Activated gamma-delta T cell (primary cell): ENCODE measurements around the gene DIP2A.

Experiments
- DNase-seq: peaks from one replicate; lab custom pipeline; 2025; lab: John Stamatoyannopoulos, UW
- total RNA-seq, 2 donors: gene quantifications; one replicate each; lab custom pipeline; 2026; lab: John Stamatoyannopoulos, UW

DIP2A gene, protein sequence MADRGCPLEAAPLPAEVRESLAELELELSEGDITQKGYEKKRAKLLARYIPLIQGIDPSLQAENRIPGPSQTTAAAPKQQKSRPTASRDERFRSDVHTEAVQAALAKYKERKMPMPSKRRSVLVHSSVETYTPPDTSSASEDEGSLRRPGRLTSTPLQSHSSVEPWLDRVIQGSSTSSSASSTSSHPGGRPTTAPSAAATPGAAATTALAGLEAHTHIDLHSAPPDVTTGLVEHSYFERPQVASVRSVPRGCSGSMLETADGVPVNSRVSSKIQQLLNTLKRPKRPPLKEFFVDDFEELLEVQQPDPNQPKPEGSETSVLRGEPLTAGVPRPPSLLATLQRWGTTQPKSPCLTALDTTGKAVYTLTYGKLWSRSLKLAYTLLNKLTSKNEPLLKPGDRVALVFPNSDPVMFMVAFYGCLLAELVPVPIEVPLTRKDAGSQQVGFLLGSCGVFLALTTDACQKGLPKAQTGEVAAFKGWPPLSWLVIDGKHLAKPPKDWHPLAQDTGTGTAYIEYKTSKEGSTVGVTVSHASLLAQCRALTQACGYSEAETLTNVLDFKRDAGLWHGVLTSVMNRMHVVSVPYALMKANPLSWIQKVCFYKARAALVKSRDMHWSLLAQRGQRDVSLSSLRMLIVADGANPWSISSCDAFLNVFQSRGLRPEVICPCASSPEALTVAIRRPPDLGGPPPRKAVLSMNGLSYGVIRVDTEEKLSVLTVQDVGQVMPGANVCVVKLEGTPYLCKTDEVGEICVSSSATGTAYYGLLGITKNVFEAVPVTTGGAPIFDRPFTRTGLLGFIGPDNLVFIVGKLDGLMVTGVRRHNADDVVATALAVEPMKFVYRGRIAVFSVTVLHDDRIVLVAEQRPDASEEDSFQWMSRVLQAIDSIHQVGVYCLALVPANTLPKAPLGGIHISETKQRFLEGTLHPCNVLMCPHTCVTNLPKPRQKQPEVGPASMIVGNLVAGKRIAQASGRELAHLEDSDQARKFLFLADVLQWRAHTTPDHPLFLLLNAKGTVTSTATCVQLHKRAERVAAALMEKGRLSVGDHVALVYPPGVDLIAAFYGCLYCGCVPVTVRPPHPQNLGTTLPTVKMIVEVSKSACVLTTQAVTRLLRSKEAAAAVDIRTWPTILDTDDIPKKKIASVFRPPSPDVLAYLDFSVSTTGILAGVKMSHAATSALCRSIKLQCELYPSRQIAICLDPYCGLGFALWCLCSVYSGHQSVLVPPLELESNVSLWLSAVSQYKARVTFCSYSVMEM (N-terminal part only)
- total RNA-seq = 257 to 273 reads per million in 2 donors

DNA sequence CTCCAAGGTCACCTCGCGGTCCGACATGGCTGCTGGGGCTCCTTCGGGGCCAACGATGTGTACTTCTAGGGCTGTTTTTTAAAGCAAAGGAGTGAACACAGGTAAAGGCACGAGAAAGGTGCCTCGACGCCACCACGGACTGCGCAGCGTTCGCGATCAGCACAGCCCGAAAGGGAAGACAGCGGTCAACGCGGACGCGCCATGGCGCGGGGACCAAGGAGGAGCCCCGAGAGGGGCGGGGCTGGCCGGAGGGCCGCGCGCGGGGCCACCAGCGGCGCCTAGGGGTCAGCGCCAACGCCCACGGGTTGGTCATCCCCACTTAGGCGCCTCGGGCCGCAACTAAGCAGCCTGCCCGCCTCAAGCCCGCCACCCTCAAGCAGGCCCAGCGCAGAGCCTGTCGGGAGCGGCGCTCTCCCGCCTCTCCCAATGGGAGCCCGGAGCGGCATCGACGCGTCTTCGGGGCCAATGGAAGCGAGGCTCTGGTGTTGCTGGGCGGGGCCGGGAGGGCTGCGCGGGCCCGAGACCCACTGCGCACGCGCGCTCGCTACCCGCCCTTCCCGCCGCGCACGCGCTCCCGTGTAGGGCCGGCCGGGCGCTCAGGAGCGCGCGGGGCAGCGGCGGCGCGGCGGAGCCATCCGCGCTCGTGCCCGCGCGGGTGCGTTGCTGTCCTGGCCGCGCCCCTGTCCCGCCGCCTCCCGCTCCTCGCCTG is at the start of gene DIP2A:
Gene DIP2A (plus strand): TSS at position 577 of the 709 bp plus-strand sequence. CDS start 241 bp downstream, outside the sequence.
- DNase-seq = peak; percentile 93

DNA sequence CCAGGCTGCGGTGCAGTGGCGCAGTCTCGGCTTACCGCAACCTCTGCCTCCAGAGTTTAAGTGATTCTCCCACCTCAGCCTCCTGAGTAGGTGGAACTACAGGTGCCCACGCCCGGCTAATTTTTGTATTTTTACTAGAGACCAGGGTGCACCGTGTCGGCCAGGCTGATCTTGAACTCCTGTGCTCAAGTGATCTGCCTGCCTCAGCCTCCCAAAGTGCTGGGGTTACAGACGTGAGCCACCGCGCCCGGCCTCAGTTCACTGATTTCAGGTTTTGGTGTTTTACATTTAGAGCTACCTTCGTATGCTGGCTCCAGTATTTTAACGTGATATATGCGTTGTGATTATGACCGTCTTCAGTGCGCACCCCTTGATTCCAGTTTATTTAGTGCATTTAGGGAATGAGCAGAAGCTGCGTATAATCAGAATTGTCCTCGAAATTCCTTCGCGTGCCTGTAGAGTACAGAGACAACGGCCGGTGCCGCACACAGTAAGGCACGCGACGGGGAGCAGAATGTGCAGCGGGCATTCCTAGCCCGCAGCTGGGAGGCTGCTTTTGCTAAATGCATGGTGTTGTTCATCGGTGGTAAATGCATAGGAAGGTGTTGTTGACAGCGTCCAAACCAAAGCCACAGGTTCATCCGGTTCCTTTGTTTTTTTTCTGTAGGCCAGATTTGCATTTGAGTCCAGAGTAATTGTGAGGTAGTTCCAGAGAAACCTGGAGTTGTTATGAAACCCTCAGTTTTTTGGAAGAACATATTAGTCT is 48.9 kb upstream of the DIP2A start:
- DNase-seq = no peak

DNA sequence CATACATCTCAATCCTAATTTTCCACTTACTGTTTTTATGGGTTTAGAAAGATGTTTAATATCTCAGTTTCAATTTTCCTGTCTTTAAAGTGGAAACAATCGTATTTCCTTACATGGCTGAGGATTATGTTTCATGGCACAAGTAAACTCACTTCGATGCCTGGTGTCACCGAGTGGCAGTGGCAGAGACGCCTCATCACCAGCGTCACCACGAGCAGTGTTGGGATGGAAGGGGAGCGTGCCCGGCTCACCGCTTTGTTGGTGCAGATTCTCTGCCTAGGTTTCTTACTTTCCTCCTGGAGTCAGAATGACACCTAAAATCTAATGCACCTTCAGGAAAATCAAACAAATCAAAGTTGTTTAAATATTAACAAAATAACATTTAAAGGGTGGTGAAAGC is 48.2 kb upstream of the DIP2A start:
- no peak for DNase-seq

DNA sequence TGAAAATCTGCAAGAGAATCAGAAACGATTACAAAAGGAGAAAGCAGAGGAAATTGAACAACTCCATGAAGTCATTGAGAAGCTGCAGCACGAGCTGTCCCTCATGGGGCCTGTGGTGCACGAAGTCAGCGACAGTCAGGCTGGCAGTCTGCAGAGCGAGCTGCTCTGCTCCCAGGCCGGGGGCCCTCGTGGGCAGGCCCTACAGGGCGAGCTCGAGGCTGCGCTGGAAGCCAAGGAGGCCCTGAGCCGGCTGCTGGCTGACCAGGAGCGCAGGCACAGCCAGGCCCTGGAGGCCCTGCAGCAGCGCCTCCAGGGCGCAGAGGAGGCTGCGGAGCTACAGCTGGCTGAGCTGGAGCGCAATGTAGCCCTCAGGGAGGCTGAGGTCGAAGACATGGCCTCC is 47.5 kb upstream of the DIP2A start:
- no peak for DNase-seq

DNA sequence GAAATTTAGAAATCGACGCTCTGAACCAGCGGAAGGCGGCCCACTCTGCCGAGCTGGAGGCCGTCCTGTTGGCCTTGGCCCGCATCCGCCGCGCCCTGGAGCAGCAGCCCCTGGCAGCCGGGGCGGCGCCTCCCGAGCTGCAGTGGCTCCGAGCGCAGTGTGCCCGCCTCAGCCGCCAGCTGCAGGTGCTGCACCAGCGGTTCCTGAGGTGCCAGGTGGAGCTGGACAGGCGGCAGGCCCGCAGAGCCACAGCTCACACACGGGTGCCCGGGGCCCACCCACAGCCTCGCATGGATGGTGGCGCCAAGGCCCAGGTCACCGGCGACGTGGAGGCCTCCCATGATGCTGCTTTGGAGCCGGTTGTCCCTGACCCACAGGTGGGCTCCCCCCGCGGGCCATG is 47.0 kb upstream of the DIP2A start:
- no peak for DNase-seq

DNA sequence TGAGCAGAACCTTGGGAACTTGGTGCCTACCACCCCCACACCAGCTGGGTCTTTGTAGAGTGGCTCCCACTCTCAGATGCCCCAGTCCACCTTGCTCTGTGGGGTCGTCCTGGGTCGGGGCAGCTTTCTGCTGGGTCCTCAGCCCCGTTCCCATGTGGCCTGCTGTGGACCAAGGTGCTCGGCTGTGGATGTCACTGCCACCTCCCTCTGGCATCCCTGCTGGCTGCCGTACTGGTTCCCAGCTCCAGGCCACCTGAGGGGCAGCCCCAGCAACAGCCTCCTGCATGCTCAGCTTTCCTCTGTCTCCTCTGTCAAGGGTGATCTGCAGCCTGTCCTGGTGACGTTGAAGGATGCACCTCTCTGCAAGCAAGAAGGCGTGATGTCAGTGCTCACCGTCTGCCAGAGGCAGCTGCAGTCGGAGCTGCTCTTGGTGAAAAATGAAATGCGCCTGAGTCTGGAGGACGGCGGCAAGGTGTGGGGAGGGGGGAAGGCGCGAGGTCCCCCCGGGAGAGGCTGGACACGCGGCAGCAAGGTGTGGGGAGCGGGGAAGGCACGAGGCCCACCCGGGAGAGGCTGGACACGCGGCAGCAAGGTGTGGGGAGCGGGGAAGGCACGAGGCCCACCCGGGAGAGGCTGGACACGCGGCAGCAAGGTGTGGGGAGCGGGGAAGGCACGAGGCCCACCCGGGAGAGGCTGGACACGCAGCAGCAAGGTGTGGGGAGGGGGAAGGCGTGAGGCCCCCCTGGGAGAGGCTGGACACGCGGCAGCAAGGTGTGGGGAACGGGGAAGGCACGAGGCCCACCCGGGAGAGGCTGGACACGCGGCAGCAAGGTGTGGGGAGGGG is 45.9 kb upstream of the DIP2A start:
- DNase-seq = no peak

DNA sequence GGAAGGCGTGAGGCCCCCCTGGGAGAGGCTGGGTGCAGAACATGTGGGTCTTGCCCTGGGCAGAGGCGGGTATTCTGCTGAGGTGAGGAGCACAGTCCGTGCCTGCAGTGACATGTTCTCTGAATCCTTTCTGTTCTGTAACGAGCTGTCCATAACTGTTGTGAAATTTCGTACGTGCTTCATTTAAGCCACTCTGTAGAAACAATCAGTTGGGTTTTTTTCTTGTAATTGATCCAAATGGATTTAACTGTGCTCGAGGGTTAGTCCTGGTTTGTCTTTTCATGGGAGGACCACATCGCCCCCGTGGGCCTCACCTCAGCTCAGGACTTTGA is 45.4 kb upstream of the DIP2A start:
- no peak for DNase-seq

DNA sequence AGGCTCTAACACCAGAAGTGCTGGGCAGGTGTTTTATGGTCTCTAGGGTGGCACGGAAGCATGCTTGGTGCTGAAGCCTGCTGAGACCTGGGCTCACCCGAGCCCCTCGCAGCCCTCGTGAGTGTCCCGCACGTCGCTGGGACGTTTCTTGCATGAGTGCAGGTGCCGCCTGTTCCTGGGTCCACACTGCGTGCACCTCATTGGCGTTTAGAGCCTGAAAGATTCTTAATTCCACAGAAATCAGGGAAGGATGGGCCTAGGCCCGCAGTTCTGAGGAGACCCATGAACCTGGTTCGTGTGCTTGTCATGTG is 43.8 kb upstream of the DIP2A start:
- DNase-seq = no peak

DNA sequence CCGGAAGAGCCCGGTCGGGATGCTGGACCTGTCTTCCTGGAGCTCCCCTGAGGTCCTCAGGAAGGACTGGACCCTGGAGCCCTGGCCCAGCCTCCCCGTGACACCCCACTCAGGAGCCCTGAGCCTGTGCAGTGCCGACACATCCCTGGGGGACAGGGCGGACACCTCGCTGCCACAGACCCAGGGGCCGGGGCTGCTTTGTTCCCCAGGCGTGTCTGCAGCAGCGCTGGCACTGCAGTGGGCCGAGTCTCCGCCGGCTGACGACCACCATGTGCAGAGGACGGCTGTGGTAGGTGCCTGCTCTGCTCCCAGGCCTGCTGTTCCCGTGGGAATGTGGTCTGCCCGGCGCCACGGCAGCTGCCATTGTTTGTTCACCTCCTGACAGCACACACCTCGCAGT is 42.1 kb upstream of the DIP2A start:
- DNase-seq = no peak

DNA sequence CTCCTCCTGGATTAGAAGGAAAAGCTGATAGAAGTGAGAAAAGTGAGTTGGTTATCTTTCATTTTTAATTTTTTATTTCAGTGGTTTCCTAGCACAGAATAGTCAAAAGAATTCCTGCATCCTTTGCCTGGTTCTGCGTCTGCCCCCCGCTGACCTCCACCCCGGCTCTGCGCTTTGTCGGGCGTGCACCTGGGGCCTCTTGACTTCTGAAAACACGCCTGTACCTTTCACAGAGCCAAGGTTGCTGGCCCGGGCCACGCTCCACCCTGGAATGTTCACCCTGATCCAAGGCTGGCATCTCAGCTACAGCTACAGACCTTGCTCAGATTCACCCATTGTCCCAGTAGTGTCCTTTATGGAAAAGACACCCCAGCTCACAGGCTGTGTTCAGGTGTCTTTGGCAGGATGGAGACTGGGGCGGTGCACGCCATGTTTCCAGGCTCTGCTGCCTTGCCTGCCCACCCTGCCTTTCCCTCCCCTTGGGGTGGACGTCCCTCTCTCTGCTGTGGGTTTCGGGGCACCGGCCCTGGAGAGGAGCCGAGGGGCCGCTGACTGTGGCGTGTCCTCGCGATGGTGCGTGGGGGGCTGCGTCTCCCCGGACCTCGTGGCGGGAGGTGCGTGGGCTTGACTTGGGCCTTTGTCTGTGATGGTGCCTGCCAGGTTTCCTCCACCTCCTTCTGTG is 40.3 kb upstream of the DIP2A start:
- no peak for DNase-seq

DNA sequence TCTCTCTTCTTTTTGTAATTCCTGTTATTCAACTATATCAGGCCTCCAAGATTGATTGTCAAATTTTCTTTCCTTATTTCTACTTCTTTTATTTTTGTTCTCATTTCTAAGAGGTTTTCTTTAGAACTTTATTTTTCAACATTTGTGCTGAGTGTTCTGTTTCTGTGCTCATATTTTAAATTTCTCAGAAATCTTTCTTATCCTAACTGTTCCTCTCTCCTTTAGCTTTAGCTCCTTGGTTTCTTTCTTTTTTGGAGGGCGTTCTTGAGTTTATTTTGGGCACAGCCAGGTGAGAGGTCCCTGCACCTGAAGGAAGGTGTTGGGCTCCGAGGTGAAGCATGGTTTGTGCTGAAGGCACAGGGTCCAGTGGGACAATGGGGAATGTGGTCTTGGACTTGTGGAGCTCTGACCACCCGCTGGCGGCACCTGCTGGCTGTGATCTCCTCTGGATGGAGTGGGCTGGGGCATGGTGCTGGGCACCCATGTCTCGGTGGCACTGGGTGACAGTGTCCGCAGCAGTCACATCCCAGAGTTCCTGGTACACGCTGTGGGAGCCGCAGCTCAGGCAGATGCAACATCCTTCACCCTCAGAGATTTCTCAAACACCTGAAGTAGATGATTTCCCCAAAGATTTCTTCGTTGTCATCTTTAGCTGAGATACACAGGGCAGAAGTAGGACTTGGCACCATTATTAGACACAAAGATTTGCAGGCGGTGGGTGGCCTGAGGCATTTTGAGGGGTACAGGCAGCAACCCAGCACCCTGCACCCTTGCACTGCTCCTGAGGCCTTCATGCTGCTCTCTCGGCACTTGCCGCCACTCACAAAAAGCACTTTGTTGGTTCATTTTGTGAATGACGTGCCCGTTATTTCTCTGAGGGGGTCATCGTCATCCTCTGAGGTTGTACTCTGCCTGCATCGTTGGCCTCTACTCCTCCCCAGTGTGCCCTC is 38.2 kb upstream of the DIP2A start:
- DNase-seq = no peak

DNA sequence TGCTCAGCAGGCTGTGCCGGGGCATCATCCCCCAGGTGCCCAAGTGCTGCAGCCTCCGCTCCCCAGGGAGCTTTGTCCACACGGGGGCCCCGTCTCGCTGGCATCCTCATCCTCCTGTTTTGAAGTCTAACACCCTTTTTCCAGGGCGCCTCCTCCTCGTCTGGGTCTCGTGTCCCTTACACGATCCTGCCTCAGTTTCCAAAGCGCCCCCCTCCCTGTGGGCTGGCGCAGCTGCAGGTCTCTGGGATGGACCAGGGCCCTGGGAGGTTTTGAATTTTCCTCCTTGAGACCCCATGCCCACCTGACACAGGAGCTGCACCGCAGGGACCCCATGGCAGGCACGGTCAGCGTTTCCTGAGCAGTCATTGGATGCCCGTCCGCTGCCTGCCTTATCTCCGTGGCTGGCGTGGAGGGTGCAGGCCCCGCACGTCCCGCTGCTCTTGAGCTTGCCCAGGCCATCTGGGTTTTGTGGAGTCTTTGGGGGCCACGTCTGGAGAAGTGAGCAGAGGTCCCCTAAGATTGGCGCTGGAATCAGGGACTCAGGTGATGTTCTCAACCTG is 37.4 kb upstream of the DIP2A start:
- DNase-seq = no peak

DNA sequence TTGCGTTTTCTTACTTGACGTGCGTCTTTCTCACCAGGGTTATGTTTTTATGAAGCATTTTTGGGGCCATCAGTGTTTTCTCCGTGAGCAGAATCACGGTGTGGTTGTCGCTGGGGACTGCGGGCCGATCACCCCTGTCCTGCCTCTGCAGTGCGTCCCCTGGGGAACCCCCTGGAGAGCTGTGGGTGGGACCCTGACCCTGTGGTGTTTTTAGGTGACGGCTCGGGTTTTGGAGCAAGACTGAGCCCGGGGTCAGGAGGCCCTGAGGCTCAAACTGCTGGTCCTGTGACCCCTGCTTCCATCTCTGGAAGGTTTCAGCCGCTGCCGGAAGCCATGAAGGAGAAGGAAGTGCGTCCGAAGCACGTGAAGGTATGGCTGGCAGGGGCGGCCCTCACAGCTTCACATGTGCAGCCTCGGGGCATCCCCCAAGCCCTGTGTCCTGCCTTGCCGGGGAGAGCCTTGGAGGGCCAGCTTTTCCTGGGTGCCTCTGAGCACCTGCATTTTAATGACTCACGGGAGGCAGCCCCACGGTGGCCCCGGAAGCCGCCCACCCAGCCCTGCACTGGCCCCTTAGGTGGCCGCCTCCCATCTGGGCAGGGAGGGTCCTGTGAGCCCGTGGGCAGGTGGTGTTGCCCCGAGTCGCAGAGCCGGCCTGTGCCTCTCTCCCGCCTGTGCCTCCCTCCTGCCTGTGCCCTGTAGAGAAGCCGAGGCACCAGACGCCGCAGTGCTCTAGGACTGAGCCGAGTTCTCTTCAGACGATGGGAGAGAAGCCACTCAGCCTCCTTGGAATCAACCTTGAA is 36.7 kb upstream of the DIP2A start:
- DNase-seq = no peak

DNA sequence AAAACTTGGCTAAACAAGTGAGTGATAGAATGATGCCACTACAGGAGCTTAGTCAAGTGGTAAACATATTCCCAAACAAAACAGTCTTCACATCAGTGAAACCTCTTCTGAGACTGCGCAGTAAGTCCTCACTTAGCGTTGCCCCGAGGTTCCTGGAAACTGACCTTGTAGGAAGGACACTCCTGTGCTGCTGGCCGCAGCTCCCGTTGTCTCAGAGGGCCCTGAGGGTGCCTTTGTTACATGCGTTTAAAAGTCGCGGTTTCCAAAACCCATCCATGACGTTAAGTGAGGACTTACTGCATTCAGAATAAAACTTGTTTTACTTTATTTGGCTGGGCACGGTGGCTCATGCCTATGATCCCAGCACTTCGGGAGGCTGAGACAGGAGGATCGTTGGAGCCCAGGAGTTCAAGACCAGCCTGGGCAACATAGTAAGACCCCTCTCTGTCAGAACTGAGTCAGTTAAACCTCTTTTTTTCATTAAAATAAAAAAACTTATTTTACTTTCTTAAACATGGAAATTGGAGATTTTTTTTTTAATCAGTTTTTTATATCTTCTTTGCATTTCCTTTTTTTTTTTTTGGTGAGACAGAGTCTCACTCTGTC is 36.0 kb upstream of the DIP2A start:
- no peak for DNase-seq

DNA sequence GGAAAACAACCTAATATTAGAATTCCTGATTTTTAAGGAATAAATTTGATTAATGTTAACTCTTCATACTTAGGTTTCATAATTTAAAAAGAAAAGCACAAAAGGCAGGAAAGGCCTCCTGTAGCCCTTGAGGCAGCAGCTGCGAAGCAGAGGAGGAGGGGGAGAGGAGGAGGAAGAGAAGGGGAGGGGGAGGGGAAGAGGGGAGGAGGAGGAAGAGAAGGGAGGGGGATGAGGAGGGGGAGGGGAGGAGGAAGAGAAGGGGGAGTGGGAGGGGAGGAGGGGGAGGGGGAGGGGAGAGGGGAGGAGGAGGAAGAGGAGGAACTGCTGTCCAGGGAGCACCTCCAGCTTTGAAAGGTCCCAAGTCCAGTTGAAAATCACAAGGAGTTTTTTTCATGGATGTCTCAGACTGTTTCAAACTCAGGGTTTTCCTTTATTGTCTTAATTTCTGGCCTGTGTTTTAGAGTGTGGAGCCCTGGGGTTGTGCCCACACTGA is 35.1 kb upstream of the DIP2A start:
- DNase-seq = no peak

DNA sequence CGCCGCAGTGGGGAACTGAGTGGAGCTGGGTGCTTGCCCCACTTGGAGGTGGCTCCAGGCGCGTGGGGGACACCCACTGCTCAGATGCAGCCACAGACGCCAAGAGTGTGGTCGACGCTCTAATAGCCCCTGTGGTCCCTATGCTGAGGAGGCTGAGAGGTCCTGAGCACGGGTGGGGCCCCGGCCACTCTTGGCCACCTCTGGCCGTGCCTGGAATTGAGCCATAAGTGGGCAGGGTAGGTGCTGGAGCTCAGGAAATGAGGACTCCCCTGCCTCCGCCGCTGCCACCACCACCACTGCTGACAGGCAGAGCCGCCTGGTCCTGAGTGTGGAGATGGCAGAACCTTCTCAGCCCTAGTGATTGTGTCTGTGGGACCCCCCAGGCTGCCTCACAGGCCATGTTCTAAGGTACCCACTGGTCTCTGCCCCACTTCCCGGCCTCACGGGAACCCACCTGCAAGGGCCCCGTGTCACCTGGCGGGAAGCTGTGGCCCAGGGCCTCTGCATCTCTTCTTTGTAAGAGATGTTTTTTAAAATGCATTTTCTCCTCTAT is 34.6 kb upstream of the DIP2A start:
- no peak for DNase-seq
